ENCODE measurements around the gene KPTN. TPM values are rescaled to one million over a fixed set of nuclear protein-coding genes. Genes with fewer than 3 reads are reported as not detected.

The KPTN gene
- total RNA-seq, 1 experiment from 2014 or later, result 23.8 TPM

DNA sequence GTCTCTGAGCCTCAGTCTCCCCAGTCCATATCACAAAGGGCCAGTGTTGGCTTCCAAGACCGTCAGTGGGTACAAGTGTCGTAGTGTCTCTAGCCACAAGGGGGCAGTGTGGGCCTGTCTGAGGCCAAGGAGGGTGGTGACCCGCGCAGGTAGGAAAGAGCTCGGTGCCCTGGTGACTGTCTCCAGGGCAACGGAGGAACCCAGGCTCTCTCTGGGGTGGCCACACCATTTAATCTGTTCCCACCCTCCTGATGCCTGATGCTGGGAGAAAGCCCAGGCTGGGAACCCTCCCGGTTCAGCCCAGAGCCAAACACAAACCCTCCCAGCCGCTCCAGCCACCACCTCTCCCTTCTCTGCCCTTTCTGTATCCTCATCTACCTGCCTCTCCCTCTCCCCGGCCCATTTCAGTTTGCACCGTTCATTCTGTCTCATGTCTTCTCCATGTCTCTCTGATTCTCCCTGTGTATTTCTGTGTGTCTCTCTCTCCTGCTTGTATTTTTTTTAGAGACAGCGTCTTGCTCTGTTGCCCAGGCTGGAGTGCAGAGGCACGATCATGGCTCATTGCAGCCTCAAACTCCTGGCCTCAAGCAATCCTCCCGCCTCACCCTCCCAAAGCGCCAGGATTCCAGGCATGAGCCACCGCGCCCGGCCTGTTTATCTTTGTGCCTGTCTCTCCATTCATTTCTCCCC is 47.2 kb downstream of the KPTN start (continued):
- TF ChIP-seq, protein P1, sequence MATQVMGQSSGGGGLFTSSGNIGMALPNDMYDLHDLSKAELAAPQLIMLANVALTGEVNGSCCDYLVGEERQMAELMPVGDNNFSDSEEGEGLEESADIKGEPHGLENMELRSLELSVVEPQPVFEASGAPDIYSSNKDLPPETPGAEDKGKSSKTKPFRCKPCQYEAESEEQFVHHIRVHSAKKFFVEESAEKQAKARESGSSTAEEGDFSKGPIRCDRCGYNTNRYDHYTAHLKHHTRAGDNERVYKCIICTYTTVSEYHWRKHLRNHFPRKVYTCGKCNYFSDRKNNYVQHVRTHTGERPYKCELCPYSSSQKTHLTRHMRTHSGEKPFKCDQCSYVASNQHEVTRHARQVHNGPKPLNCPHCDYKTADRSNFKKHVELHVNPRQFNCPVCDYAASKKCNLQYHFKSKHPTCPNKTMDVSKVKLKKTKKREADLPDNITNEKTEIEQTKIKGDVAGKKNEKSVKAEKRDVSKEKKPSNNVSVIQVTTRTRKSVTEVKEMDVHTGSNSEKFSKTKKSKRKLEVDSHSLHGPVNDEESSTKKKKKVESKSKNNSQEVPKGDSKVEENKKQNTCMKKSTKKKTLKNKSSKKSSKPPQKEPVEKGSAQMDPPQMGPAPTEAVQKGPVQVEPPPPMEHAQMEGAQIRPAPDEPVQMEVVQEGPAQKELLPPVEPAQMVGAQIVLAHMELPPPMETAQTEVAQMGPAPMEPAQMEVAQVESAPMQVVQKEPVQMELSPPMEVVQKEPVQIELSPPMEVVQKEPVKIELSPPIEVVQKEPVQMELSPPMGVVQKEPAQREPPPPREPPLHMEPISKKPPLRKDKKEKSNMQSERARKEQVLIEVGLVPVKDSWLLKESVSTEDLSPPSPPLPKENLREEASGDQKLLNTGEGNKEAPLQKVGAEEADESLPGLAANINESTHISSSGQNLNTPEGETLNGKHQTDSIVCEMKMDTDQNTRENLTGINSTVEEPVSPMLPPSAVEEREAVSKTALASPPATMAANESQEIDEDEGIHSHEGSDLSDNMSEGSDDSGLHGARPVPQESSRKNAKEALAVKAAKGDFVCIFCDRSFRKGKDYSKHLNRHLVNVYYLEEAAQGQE (IDR thresholded peaks at IDR 0.05; ENCODE audit: low read depth), result no peak
- TF ChIP-seq, protein P2, sequence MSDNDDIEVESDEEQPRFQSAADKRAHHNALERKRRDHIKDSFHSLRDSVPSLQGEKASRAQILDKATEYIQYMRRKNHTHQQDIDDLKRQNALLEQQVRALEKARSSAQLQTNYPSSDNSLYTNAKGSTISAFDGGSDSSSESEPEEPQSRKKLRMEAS (IDR thresholded peaks at IDR 0.05), result no peak
- TF ChIP-seq, protein P3, sequence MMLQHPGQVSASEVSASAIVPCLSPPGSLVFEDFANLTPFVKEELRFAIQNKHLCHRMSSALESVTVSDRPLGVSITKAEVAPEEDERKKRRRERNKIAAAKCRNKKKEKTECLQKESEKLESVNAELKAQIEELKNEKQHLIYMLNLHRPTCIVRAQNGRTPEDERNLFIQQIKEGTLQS (IDR thresholded peaks at IDR 0.05), result no peak

DNA sequence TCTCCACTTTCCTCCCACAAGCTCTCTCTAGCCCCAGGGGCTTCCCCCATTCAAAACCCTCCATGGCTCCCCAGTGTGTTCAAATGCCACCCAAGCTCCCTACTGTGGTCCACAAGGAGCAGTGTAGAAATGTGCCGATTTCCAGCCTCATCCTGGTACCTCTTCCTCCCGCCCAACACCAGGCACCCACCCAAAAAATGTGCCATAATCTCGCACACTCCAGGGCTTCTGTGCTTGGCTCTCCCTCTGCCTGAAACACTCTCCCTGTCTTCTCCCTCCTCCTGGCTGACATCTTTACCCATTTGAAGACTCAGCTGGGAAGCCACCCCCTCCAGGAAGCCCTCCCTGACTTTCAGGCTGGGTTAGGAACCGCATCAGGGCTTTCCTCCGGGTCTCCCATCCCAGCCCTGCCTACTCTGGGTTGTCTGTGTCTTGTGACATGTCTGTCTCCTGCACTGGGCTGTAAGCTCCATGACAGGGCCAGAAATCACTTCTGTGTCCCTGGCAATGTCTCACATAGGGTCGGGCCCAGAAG is 48.1 kb downstream of the KPTN start:
- H3K9me3 ChIP-seq (ENCODE audit: control insufficient read depth in 1 of 2, insufficient read depth in 1 of 2, low read depth in 1 of 2, low read length in 2 of 2), result no peaks in the 10 kb centered on the region
- RAD21 ChIA-PET (ENCODE audit: low non-redundant PET in 1 of 2, low total read pairs in 2 of 2, uncharacterized antibody in 2 of 2, unreplicated experiment in 2 of 2), result interaction anchor here (1.0 to 2.0 kb wide), 7 partner anchors 8 to 308 kb away, joined by 4 to 12 read pairs (median 7); partner anchors contain the start of gene KPTN (in 1 of the 2)
- H3K36me3 ChIP-seq (ENCODE audit: control insufficient read depth in 1 of 2, insufficient read depth in 2 of 2, low read length in 2 of 2), result no peaks in the 10 kb centered on the region
- no peak overlapping the region for H3K9ac ChIP-seq (ENCODE audit: low read length)
- no peak for DNase-seq (ENCODE audit: low read depth, low spot score)
- no peaks in the 10 kb centered on the region for H4K20me1 ChIP-seq (ENCODE audit: insufficient read depth)
- H3K27ac ChIP-seq (ENCODE audit: low read depth, low read length), result no peak overlapping the region
- POLR2A ChIA-PET, result no interaction called here
- TF ChIP-seq EZH2 (IDR thresholded peaks at IDR 0.05), result no peak
- no peaks in the 10 kb centered on the region for H3K9me2 ChIP-seq (ENCODE audit: insufficient read depth)
- no TSS peak for BruUV-seq (replicated peaks)
- peaks cover 0 to 10% of the 10 kb centered on the region in 2 experiments; a peak in 2 of 4 replicates for H3K4me1 ChIP-seq (ENCODE audit: control insufficient read depth in 1 of 2, insufficient read depth in 2 of 2, low read length in 2 of 2)
- no peak overlapping the region for H3K4me3 ChIP-seq (replicated peaks in 1 of 2; ENCODE audit: low read depth in 1 of 2, low read length in 2 of 2)
- no peak overlapping the region for H3K4me2 ChIP-seq (ENCODE audit: low read length)
- intact Hi-C loops (cut with micrococcal nuclease), result loop anchor here (1.0 kb wide), 3 partner anchors 79 to 271 kb away; partner anchors contain the start of gene NAPA
- no peaks in the 10 kb centered on the region for H3K27me3 ChIP-seq (ENCODE audit: insufficient read depth, low read length)
- H3K79me2 ChIP-seq (ENCODE audit: insufficient read depth, low read length), result no peaks in the 10 kb centered on the region
- ATAC-seq, result no peak
- CTCF ChIA-PET, result interaction anchor here (0.6 to 2.5 kb wide), 13 partner anchors 8 to 276 kb away, joined by 3 to 68 read pairs (median 8); partner anchors contain the start of genes EHD2, KPTN and NAPA
- H2AFZ ChIP-seq (ENCODE audit: low read depth, low read length, poor library complexity, severe bottlenecking), result no peak overlapping the region

Data from HCT116 (cell line).